DMS153 treated with DMSO at 0.1 percent for 48 hours (cell line): Measurements from ENCODE around the gene NCOA6.

Experiments
- DNase-seq: peaks from one replicate; lab custom pipeline; 2025; ENCODE audit not compliant: unreplicated experiment; lab: John Stamatoyannopoulos, UW

Gene NCOA6

GRCh38 chr20:34825530-34826362 lies at the start of gene NCOA6:
Gene NCOA6 (minus strand): TSS chr20:34825651. CDS start chr20:34782355, 43,296 bp downstream.
- DNase-seq: peak; percentile 76

GRCh38 chr20:34874094-34874654 lies 48.7 kb upstream of the NCOA6 start:
- DNase-seq: peak; percentile 86

GRCh38 chr20:34873583-34874093 lies 48.2 kb upstream of the NCOA6 start:
- DNase-seq: no peak

- peak; percentile 67 for DNase-seq
Observed at GRCh38 chr20:34872622-34873224, 47.3 kb upstream of the NCOA6 start, which contains the start of gene GGT7. Gene GGT7 (minus strand): TSS chr20:34872856. CDS start chr20:34872815, 41 bp downstream.

GRCh38 chr20:34871966-34872621 lies 46.6 kb upstream of the NCOA6 start:
- DNase-seq: no peak

- DNase-seq: no peak
Observed at GRCh38 chr20:34871320-34871926, 46.0 kb upstream of the NCOA6 start.

GRCh38 chr20:34864216-34864615 lies 38.8 kb upstream of the NCOA6 start:
- DNase-seq: no peak

GRCh38 chr20:34863421-34863965 lies 38.0 kb upstream of the NCOA6 start:
- DNase-seq: no peak

- DNase-seq: no peak
Observed at GRCh38 chr20:34862724-34863123, 37.3 kb upstream of the NCOA6 start.

- DNase-seq: peak; percentile 45
Observed at GRCh38 chr20:34861386-34862084, 36.1 kb upstream of the NCOA6 start.

GRCh38 chr20:34859826-34860545 lies 34.5 kb upstream of the NCOA6 start:
- no peak for DNase-seq

GRCh38 chr20:34859367-34859766 lies 33.9 kb upstream of the NCOA6 start:
- DNase-seq: no peak

GRCh38 chr20:34852298-34852697 lies 26.8 kb upstream of the NCOA6 start:
- no peak for DNase-seq

- no peak for DNase-seq
Observed at GRCh38 chr20:34850969-34851368, 25.5 kb upstream of the NCOA6 start.

GRCh38 chr20:34849778-34850177 lies 24.3 kb upstream of the NCOA6 start:
- DNase-seq: no peak

GRCh38 chr20:34848597-34848996 lies 23.1 kb upstream of the NCOA6 start:
- DNase-seq: no peak

GRCh38 chr20:34843421-34843820 lies 18.0 kb upstream of the NCOA6 start:
- no peak for DNase-seq

GRCh38 chr20:34842143-34842542 lies 16.7 kb upstream of the NCOA6 start:
- no peak for DNase-seq

- DNase-seq: peak; percentile 19
Observed at GRCh38 chr20:34834459-34834893, 9.0 kb upstream of the NCOA6 start.
